Activated CD8-positive, alpha-beta memory T cell treated with anti-CD3 and anti-CD28 coated beads, Interleukin-2, amount 50 U/mL, for 24 hours (primary cell): ENCODE data around the gene C9orf85.

Experiments used
- DNase-seq: peaks from one replicate; pipeline ENCODE4 v3.0.0-alpha.2; 2020; ENCODE audit errors: extremely low read depth

Gene C9orf85

DNA sequence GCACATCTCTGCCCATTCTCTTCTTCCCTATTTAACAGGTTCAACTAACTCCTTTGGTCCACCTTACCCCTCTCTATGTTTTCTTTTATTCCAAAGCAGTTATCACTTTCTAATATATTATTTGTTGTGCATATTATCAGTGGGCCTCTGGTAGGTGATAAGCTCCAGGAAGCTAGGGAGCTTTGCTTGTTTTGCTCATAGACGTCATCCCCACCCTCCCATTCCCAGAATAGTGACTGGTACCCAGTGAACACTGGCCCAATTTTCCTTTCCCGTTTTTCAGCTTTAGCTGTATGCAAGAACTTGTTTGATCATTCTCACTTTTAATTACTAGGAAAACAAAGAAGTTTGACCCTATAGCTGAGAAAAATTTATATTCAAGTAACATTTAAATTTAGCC lies 7.4 kb upstream of the C9orf85 start:
- no peak for DNase-seq

- DNase-seq: no peak
Observed at GRCh38 chr9:71908825-71909224, 2.6 kb upstream of the C9orf85 start.

DNA sequence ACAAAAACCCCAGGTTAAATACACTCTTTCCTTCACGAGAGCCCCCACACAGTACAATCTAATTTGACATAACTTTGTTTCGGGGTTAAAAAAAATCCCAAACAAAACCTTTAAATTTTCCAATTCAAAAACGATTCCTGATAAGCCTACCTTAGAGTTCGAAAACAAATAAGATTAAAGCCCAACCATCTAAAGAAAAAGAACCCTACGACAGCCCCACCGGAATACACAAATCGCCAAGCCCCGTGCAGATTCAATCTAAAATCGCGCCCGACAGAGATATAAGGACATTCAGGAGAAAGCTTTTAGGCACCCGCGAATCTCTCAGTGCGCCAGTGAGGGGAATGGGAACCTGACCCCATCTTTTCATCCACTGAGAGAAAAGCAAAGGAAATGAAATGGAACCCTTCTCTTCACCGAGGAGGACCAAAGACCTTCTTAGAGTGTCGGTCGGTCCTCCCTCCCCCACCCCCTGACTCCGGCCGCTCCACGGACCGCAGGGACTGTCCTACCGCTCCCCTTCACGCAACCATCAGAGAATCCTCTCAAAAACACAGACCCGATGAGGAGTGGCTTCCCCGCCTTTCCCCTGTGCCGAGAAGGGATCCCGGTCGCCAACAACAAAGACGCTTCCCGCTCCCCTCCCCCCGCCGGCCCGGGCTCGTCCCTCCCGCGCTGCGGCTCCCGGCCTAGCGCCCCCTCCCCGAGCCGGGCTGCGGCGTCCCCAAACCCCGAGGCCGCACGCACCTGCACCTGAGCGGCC lies 1.4 kb upstream of the C9orf85 start:
- DNase-seq: no peak

DNA sequence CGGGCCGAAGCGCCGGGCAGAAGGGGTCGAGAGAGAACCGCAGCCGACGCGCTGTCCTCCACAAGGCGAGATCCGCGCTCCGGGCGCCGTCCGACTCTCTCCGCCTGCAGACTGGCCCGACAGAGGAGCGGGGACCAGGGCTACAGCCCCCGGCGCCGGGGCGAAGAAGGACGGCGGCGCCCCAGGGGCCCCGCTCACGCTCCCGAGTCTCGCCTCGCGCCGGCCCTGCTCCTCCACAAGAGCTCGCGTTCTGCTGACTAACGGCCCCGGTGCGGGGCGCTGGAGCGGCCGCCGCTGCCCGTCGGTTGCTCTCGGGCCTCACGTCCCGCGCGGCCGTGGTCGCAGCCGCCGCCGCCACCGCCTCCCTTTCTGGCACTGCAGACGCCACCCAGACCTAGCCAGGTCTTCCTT lies 784 bp upstream of the C9orf85 start:
- no peak for DNase-seq

- no peak for DNase-seq
Observed at GRCh38 chr9:71911908-71912335, 483 bp downstream of the C9orf85 start.

DNA sequence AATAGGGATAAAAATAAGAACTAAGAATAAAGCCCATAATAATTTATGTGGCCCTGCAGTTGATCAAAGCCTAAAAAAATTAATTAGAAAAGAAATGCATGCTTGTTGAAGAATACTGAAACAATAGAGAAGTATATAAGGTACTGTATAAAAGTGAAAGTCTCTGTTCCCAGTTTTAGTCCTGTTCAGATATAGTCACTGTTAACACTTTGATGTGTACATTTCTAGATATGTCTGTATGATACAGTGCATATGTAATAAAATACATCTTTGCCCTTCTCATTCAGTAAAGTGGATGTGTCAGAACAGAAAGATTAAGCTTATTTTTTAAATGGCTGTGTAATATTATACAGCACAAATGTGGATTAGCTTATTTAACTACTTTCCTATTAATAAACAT lies 4.1 kb downstream of the C9orf85 start:
- no peak for DNase-seq

DNA sequence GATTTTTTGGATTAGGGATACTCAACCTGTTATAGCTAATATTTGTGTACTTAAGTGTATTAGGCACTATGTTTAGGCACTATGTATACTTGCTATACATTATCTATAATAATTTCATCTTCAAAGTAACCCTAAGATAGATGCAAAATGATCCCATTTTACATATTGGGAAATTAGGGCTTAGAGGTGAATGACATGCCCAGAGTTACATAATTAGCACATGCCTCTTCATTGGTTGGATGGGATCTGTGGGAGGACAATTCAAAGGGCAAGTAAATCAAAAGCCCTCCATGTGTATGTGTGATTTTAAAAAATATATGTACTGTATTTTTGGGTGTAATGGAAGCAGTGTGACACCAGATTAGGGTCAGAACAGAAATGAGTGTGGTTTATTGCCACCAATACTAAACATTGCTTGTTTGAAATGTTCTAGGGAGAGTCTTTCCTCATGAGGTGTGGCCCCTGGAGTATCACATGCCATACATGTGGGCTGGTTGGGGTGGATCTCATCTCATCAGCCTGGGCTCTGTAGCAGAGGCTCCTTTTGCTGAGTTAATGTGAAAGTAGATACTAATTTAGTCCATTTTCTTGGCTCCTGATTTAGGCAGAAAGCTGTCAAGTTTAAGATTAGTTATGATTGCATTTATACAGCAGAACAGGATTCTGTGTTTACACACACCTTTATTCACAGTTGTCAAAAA lies 5.5 kb downstream of the C9orf85 start:
- no peak for DNase-seq

DNA sequence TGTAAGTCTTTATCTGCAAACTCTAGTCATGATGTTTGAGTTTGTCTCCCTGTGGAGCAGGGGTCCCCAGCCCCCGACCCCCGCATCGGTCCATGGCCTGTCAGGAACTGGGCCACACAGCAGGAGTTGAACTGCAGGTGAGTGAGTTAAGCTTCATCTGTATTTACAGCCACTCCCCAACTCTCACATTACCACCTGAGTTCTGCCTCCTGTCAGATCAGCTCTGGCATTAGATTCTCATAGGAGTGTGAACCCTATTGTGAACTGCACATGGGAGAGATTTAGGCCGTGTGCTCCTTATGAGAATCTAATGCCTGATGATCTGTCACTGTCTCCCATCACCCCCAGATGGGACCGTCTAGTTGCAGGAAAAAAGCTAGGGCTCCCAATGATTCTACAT lies 7.0 kb downstream of the C9orf85 start:
- no peak for DNase-seq

DNA sequence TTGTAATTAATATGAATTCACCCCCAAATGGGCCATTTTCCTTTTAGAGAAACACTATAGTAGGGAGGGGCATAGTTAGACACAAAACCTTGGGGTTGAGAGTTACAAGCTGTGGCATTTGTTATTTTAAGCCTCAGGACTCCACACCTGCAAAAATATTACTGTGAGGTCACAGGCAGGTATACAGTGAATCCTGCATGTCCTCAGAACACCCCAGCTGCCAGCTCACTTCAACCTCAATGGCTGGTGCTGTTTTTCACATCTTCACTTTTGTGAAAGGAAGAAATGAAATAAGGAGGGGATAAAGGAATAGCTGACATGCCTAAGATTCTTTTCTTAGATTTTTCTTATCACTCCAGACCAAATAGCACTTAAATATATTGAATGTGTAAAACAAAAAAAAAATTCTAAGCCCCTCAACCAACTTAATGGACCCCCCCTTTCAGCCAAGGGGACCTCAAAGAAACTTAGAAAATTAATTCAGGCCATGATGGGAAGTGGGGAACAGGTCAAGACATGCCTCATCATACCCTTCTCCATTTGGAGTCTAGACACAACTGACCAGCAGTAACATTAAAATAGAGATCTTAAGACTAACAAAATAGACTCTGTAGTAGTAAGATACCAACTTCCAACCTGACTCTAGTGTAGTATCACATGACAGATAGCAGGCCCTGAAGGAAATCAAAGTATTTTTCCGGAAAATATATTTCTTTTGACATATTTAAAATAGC lies 9.2 kb downstream of the C9orf85 start:
- no peak for DNase-seq

DNA sequence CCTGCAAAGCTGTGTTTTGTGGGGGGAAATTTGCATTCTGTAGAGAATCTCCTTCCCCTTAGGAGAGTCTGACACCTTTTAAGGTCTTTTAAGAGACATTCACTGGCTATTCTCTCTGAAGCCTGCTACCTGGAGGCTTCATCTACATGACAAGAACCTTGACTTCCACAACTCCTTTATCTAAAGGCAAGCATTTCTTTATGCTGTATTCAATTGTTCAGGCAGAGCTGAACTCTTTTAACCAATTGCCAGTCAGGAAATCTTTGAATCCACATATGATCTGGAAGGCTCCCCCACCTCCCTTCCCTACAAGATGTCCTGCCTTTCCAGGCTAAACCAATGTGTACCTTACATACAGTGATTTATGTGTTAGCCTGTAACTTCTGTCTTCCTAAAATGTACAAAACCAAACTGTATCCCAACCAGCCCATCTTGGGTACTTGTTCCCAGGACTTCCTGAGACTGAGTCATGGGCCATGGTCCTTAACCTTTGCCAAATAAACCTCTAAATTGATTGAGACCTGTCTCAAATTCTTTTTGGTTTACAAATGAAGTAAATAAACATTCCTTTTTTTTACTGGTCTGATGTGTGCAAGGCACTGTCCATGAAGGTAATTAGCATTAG lies 9.9 kb downstream of the C9orf85 start:
- no peak for DNase-seq

DNA sequence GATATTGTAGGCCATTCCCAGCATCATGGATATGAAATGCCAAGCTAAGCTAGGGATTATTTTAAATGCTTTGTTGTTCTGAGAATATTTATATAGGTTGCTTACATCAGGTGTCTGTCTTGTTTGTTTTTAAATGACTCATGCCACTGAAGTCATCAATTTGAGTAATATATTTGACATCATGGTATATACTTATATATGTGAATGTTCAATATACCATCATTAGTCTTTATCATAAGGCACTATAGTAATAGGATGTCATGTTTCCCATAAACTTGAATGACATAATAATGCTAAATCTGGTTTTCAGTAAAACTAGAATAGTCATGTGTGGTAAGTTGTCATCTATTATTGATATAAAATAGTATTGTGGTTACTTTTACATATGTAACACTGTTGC lies 13.1 kb downstream of the C9orf85 start:
- DNase-seq: no peak

DNA sequence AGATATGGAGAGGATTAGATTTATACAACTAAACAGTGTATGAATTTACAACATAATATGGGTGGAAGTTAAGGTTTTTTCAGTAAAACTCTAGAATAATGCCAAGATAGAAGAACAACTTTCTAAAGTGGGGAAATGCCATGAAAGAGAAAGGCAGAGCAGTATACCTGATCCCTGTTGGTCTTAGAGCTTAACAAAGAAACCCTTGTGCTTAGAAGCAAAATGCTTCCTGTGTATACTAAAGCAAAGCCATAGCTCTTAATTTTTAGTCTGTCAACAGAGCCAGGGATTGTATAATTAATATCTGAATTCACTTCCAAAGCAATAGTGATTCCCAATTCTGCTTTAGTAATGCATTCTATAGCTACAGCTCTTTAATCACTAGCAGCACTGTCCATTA lies 14.4 kb downstream of the C9orf85 start:
- DNase-seq: no peak

GRCh38 chr9:71928376-71928775 lies 16.9 kb downstream of the C9orf85 start:
- DNase-seq: no peak

- no peak for DNase-seq
Observed at GRCh38 chr9:71928806-71929205, 17.4 kb downstream of the C9orf85 start.

DNA sequence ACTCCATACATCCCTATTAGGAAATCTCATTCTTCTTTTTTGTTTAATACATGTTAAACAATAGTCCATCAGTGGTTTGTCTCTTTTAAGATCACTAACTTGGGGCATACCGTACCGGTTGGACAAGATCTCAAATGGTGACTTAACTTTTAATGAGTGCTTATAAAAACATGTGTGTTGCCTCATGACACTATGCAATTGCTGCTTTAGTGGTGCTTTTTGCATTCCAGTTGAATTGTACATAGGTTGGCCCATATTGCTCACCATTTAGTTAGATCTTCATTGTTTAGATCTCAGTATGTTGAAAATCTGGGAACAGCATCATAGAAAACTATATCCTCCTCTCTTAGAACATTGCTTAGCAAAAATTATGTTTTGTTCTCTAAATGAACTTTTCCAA lies 17.8 kb downstream of the C9orf85 start:
- DNase-seq: no peak

- DNase-seq: no peak
Observed at GRCh38 chr9:71929791-71930440, 18.5 kb downstream of the C9orf85 start.

- DNase-seq: no peak
Observed at GRCh38 chr9:71931166-71931565, 19.7 kb downstream of the C9orf85 start.

DNA sequence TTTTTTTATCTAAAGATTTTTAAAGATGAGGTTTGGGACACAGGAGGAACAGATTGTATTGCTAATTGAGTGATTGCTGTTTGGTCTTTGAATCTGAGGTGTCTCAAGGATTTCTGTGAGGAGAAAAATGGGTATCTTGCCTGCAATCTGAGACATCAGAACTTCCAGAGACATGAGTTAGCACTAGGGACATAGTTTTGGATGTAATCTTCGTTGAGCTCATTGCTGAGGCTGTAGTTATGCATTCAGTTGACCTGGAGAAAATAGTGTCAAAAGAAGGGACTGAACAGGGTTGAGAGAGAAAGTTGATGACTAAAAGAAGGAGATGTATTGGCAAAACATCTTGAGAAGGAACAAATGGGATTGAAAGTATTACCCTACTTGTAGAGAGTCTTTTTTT lies 24.6 kb downstream of the C9orf85 start:
- DNase-seq: no peak

DNA sequence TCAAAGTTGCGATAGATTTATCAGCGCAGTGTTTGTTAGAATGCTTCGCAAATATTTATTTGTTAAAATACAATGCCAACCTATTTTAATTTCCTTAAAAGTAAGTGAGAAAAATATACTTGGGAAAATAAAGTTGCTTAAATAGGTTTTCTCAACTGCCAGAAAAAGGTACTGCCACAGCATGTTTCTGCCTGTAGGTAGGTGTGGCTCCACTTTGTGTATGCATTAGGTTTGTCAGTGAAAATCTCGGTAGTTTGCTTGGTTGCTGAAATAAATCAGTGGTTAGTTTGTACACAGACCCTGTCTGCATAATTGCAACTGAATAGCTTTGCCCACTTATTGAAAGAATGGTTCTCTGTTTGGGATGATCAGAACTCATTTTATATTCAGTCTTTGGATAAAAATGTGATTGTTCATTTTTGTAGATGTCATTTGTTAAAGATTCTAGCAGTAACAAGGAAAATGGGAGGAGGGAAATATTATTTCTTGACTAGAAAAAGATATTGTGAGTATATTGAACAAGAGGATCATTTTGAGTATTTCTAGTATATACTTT lies 25.7 kb downstream of the C9orf85 start:
- no peak for DNase-seq

DNA sequence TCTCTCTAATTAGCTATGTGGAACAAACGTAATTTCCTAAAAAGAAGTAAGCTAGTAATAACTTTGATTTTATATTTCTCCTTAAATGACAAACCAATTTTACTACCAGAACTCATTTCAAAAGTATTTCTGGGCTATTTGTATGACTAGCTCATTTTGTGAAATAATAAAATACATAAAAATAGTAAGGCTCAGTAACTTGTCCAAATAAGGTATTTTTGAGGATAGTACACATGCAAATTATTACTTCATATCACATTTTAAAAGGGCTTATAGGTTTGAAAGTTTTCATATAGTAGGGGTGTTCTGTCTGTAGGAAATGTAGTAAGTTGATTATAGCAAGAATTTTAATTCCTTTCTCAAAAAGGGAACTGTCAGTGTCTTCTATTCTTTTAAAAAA lies 26.5 kb downstream of the C9orf85 start:
- no peak for DNase-seq

- no peak for DNase-seq
Observed at GRCh38 chr9:71941060-71941568, 29.7 kb downstream of the C9orf85 start.
